Kidney (tissue), 14 donors: ENCODE measurements around the gene PARN. TPM values are rescaled to one million over a fixed set of nuclear protein-coding genes. Genes with fewer than 3 reads are reported as not detected.

ENCODE experiments used
- DNase-seq, 5 donors: peaks; one replicate each; pipeline ENCODE4 v3.0.0-alpha.2; 2013 to 2020
- FAIRE-seq: peaks from 2 replicates; lab custom pipeline; 2012; peaks lifted over from hg19 to GRCh38; lab: Jason Lieb, UNC
- H3K27ac ChIP-seq, 2 donors: one replicate each; pipeline ENCODE4 v1.7.0; 2013; ENCODE audit warnings: low read depth in 2 of 2, low read length in 2 of 2, inconsistent platforms in 1 of 2
- H3K27me3 ChIP-seq: one replicate; pipeline ENCODE4 v1.7.1; 2013; ENCODE audit warnings: low read length, inconsistent platforms; ENCODE audit not compliant: control insufficient read depth, insufficient read depth
- H3K36me3 ChIP-seq, 3 donors: one replicate each; pipeline versions ENCODE4 v1.7.0 to v1.7.1; 2013; ENCODE audit warnings: low read length in 3 of 3, control low read depth in 1 of 3, inconsistent platforms in 1 of 3; ENCODE audit not compliant: insufficient read depth in 3 of 3, control insufficient read depth in 2 of 3
- H3K4me1 ChIP-seq, 3 donors: one replicate each; pipeline versions ENCODE4 v1.7.0 to v1.7.1; 2013; ENCODE audit warnings: low read length in 3 of 3, inconsistent platforms in 1 of 3, low read depth in 1 of 3; ENCODE audit not compliant: control insufficient read depth in 2 of 3, insufficient read depth in 2 of 3
- H3K4me3 ChIP-seq, 3 donors: one replicate each; pipeline versions ENCODE4 v1.7.0 to v1.8.1; 2013; ENCODE audit warnings: low read length in 3 of 3, control low read depth in 1 of 3, inconsistent platforms in 1 of 3
- H3K9ac ChIP-seq, 3 donors: one replicate each; pipeline versions ENCODE4 v1.7.0 to v1.7.1; 2013; ENCODE audit warnings: low read length in 3 of 3, control low read depth in 1 of 3, inconsistent platforms in 1 of 3
- H3K9me3 ChIP-seq, 3 donors: one replicate each; pipeline versions ENCODE4 v1.7.0 to v1.7.1; 2013; ENCODE audit warnings: low read length in 3 of 3, control low read depth in 1 of 3, inconsistent platforms in 1 of 3; ENCODE audit not compliant: control insufficient read depth in 2 of 3, insufficient read depth in 1 of 3
- CTCF ChIP-seq: IDR thresholded peaks from 3 replicates; pipeline ENCODE4 v1.5.1; 2012; ENCODE audit warnings: mild to moderate bottlenecking, moderate library complexity, borderline replicate concordance; ENCODE audit not compliant: insufficient read depth; ENCODE audit errors: extremely low read depth
- intact Hi-C: fragments of 100-400 bp; cut with DNase I; formaldehyde crosslinking; loops from one replicate; pipeline ENCODE4 v1.11.1; 2022
- polyA plus RNA-seq: library from polyadenylated mRNA; stranded (reverse); fragments of 350-450 nt; fragmentation: Illumina TruSeq; extraction: RNeasy Lipid Tissue Mini Kit (QIAGEN cat#74804); gene quantifications from one replicate; pipeline ENCODE4 v1.2.3, GENCODE V29; 2014; ENCODE audit warnings: low read depth, low replicate concordance; ENCODE audit not compliant: insufficient read depth
- total RNA-seq: library from RNA; stranded (reverse); fragmentation: NEBNext Ultra II Directional; extraction: Animal tissue kit (Norgen Biotek cat#: 25700); gene quantifications from one replicate; pipeline ENCODE4 v1.2.1, GENCODE V29; 2021
- donor health status: control.
- donor health status: control.
- donor health status: control.
- donor health status: control.
- donor health status: control.
- donor health status: DM: yes; HTN: yes; CAD: no.
- donor health status: Normal renal cell carcinoma (clear cell type).

Gene PARN
- total and polyA plus RNA-seq, 2 donors from 2014 or later = 17.3 to 32.5 TPM

DNA sequence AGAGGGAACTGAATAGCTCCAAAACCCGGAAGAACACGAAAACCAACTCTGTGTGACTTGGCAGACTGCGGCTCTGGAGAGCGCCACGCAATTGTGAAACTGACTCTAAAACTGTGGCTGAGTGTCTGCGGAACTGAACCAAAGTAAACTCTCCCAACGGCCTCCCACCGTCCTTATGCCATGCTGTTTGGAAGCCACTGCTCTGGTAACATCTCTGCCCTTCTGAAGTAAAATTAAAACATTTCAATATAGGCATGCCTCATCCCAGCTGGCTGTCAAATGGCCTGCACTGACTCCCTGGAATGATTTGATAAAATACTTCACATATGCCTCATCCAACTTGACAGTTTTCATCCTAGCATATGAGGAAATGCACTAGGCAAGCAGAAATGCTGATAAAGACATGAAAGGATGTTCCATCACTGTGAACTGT lies 70.2 kb downstream of the PARN start:
- no peak for FAIRE-seq
- Histone ChIP-seq H3K36me3 (peaks cover 0 to 4% (median 0%) of the 10 kb centered on the region in 3 donors), H3K27me3 (no peaks in the 10 kb centered on the region), H3K27ac (no peak overlapping the region), H3K4me1 (peaks cover 0 to 2% (median 2%) of the 10 kb centered on the region in 3 donors), H3K9me3 (no peaks in the 10 kb centered on the region), H3K9ac (no peak overlapping the region), H3K4me3 (no peak overlapping the region)
- intact Hi-C loops = no loop called here
- DNase-seq = no peak
- TF ChIP-seq CTCF = no peak

DNA sequence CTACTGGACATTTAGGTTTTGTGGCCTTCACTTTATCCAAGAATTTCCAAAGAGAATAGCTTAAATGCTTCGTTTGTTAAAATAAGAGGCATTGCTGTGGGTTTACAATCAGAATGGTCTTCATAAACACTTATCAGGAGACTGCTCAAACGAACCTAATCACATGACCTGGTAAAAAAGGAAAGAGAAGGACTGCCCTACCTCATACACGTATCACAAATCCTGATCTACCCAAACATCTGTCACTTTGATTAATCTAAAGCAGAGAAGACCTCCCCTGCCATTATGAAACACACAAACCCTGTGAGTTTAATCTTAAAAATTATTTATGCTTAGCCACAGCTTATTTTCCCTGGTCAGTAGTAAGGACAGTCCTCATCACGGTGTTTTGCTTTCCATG lies 76.6 kb downstream of the PARN start:
- H3K9me3 ChIP-seq = no peaks in the 10 kb centered on the region
- TF ChIP-seq CTCF = no peak
- no peaks in the 10 kb centered on the region for H3K4me1 ChIP-seq
- FAIRE-seq (no peak), DNase-seq (no peak)
- no peak overlapping the region for H3K4me3 ChIP-seq
- H3K27me3 ChIP-seq = no peaks in the 10 kb centered on the region
- H3K9ac ChIP-seq = no peak overlapping the region
- intact Hi-C loops = no loop called here
- H3K27ac ChIP-seq = no peak overlapping the region
- peaks cover 0 to 21% (median 0%) of the 10 kb centered on the region in 3 donors for H3K36me3 ChIP-seq

DNA sequence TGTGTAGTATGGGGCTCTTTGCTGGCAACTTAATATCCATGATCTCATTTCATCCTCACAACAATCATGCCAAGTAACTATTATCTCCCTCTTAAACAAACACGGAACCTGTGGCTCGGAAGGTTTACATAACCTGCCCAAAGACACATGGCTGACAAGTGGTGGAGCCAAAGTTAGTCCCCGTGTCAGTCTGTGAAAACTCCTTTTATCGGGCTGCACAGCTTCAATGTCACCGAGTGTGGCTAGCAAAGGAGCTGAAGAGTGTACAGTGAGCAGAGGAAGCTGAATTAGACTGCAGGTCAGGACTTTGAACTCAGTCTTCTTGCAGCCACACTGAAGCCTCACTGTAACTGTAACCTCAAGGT lies 80.3 kb downstream of the PARN start:
- intact Hi-C loops = no loop called here
- FAIRE-seq = no peak
- Histone ChIP-seq H3K9ac (no peak overlapping the region), H3K27me3 (no peaks in the 10 kb centered on the region), H3K36me3 (peaks cover 0 to 21% (median 0%) of the 10 kb centered on the region in 3 donors), H3K9me3 (no peaks in the 10 kb centered on the region), H3K4me3 (peak overlapping the region in 1 of 3 donors; percentile 5), H3K4me1 (peaks cover 0 to 8% (median 0%) of the 10 kb centered on the region in 3 donors), H3K27ac (no peak overlapping the region)
- DNase-seq = no peak
- no peak for TF ChIP-seq CTCF
